Activated naive CD8-positive, alpha-beta T cell (primary cell): ENCODE measurements around the gene IL18RAP.

Experiments
- H3K27ac Mint-ChIP-seq: one replicate; pipeline ENCODE4 v1.8.0; 2021; ENCODE audit warnings: mixed read lengths
- H3K27me3 Mint-ChIP-seq: one replicate; pipeline ENCODE4 v1.8.0; 2021; ENCODE audit warnings: mixed read lengths
- H3K36me3 Mint-ChIP-seq: one replicate; pipeline ENCODE4 v1.8.0; 2021; ENCODE audit warnings: mixed read lengths
- H3K4me1 Mint-ChIP-seq: one replicate; pipeline ENCODE4 v1.8.0; 2021; ENCODE audit warnings: low read depth, mixed read lengths
- H3K4me3 Mint-ChIP-seq: one replicate; pipeline ENCODE4 v1.8.0; 2021; ENCODE audit warnings: mild to moderate bottlenecking, mixed read lengths
- H3K9me3 Mint-ChIP-seq: one replicate; pipeline ENCODE4 v1.8.0; 2021; ENCODE audit warnings: low read depth, mixed read lengths

IL18RAP gene

GRCh38 chr2:102422910-102423309 is at the start of gene IL18RAP:
TSS of gene IL18RAP (plus strand) at chr2:102423160. CDS start at chr2:102423278, 118 bp downstream.
- Mint-ChIP-seq H3K9me3 (no peaks in the 10 kb centered on the region), H3K4me3 (no peak within 1 kb of the TSS), H3K36me3 (peaks cover 11% of the 10 kb centered on the region), H3K4me1 (peaks cover 55% of the 10 kb centered on the region), H3K27me3 (no peaks in the 10 kb centered on the region), H3K27ac (no peak within 1 kb of the TSS)

DNA sequence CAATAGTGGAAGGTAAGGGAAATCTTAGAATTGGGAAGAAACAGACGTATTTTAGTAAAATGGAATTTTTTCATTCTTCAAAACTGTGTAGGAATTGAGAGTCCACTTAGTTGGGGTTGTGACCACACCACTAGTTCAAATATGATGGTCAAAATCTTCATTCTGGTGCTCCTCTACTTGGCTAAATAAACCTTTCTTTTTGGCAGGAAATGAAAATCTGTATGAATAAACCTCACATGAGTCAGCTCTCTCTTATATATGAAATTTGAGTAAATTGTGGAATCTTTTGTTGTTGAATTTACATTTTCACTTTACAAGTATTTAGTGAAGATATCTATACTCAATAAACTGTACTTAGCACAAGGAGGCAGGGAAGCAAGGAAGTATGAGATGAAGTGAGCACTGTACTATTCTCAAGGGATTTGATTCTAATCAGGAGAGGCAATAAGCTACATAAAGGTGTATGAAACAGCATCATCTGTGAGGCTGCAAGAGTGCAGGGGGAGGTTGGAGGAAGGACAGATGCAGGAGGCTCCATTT is 46.8 kb upstream of the IL18RAP start:
- Mint-ChIP-seq H3K4me1 (peaks cover 21% of the 10 kb centered on the region), H3K36me3 (peaks cover 25% of the 10 kb centered on the region), H3K9me3 (peaks cover 5% of the 10 kb centered on the region), H3K27ac (peak overlapping the region; percentile 51), H3K4me3 (no peak overlapping the region), H3K27me3 (no peaks in the 10 kb centered on the region)

- H3K4me1 Mint-ChIP-seq: no peaks in the 10 kb centered on the region
- H3K9me3 Mint-ChIP-seq: peaks cover 20% of the 10 kb centered on the region
- no peak overlapping the region for H3K27ac Mint-ChIP-seq
- H3K36me3 Mint-ChIP-seq: peaks cover 55% of the 10 kb centered on the region
- H3K4me3 Mint-ChIP-seq: no peak overlapping the region
- H3K27me3 Mint-ChIP-seq: no peaks in the 10 kb centered on the region
Observed at GRCh38 chr2:102383722-102384121, 39.2 kb upstream of the IL18RAP start.

DNA sequence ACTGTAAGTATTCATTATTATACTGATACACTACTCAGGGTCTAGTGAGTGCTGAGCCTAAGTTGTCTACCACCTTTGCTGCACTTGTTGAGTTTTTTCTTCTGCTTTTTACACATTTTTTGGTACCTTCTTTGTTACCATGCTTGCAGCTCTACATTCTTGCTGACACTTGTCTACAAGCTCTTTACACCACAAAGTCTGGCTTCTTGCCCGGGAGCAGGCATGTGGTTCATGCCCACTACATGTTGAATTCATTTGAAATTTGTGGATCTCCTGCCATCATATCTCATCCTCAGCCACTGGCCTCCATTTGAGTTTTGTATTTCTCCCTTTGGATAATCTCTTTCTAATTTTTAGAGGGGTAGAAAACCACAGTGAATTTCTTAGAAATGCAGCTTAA is 37.4 kb upstream of the IL18RAP start:
- Mint-ChIP-seq H3K4me3 (no peak overlapping the region), H3K27me3 (no peaks in the 10 kb centered on the region), H3K9me3 (peaks cover 20% of the 10 kb centered on the region), H3K27ac (no peak overlapping the region), H3K36me3 (peaks cover 48% of the 10 kb centered on the region), H3K4me1 (peaks cover 7% of the 10 kb centered on the region)

DNA sequence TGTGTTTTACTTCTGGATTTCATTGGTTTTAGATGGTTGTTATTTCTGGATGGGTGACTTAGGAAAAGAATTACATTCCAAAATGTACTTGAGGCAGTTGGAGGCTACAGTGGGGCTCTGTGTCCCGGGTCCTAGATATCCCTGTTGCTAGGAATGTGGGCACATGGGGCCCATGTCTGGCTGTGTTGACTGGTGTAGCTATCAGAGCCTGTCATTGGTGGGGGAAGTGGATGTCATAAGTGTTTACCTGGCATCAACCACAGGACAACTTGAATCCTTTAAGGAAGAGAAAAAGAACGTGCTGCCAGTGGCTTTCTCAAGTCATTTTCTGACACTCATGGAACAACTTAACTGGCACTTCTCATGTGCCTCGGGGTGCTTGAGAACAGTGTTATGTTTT is 37.0 kb upstream of the IL18RAP start:
- Mint-ChIP-seq H3K9me3 (peaks cover 20% of the 10 kb centered on the region), H3K36me3 (peaks cover 44% of the 10 kb centered on the region), H3K27me3 (no peaks in the 10 kb centered on the region), H3K4me3 (no peak overlapping the region), H3K27ac (no peak overlapping the region), H3K4me1 (peaks cover 9% of the 10 kb centered on the region)

DNA sequence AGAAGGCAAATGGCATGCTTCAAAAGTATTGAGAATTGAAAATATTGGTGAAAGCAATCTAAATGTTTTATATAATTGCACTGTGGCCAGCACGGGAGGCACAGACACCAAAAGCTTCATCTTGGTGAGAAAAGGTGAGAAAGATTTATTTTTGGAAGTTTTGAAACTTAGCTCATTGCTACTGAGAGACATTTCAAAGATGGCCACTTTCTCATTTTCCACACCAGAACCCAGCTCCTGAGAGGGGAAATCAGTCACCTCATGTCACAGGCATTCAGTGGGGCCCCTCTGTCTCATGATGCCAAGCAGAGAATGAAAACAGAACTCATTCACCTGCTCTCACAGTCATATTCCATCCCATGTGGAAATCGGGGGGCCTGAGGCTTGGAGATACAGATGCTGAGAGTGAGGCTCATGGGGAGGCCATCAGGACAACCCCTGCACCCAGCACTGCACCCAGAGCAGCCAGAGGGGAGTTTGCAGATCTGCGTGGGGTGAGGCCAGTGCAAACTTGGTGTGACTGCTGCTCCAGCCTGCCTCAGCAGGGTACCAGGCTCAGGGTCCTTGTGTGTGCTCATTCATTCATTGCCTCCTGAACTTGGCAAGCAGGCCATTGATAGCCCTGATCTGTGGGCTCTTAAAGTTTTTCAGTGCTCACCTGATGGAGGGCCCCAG is 36.0 kb upstream of the IL18RAP start:
- Mint-ChIP-seq H3K36me3 (peaks cover 37% of the 10 kb centered on the region), H3K27me3 (no peaks in the 10 kb centered on the region), H3K4me1 (peaks cover 19% of the 10 kb centered on the region), H3K27ac (no peak overlapping the region), H3K4me3 (no peak overlapping the region), H3K9me3 (peaks cover 20% of the 10 kb centered on the region)

DNA sequence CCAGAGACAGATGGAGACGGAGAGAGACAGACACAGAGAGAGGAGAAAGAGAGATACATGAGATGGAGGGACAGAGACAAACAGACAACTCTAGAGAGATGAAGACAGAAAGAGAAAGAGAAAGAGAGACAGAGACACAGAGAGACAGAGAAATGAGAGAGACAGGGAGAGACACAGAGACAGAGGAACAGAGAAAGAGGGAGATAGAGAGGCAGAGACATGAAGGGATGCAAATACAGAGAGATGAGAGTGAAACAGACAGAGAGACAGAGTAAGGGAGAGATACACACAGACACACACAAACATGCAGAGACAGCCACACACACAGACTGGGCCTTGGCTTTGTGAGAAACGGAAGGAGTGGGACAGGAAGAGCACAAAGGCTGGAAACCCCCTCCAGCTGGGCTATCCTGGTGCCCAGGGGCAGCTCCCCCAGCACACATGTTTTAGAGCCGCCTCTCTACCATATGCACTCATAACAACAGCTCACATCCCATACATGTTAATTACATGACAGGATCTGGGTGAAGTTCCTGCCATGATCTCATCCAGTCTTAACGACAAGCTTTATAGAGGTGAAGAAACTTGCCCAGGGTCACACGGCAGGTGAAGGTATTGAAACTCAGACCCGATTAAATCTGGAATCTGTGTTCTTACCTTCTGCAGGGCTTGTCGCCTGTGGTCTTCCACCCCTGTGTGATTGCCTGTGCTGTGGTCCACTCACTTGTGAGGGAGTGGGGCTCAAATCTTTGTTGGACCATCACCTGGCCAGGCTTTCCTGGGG is 35.0 kb upstream of the IL18RAP start:
- peaks cover 23% of the 10 kb centered on the region for H3K4me1 Mint-ChIP-seq
- no peak overlapping the region for H3K4me3 Mint-ChIP-seq
- H3K27ac Mint-ChIP-seq: no peak overlapping the region
- peaks cover 17% of the 10 kb centered on the region for H3K9me3 Mint-ChIP-seq
- peaks cover 31% of the 10 kb centered on the region for H3K36me3 Mint-ChIP-seq
- H3K27me3 Mint-ChIP-seq: no peaks in the 10 kb centered on the region

DNA sequence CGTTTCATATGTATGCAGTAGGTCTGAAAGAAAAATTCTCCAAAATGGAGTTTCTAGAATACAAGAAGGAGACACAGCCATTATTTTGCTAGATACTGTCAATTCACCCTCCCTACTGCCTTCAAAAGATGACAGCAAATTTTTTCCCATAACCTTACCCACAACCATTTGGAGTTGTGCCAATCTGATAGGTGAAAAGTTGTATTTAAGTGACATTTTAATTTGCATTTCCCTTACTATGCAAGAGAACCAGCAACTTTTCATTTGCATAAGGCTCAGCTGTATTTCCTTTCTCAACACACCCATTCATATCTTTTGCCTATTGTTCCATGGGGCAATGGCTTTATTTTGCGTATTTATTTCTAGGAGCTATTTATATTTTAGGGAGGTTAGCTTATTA is 31.4 kb upstream of the IL18RAP start:
- Mint-ChIP-seq H3K9me3 (no peaks in the 10 kb centered on the region), H3K4me3 (no peak overlapping the region), H3K27me3 (no peaks in the 10 kb centered on the region), H3K36me3 (peaks cover 9% of the 10 kb centered on the region), H3K27ac (peak overlapping the region; percentile 31), H3K4me1 (peaks cover 23% of the 10 kb centered on the region)

GRCh38 chr2:102392096-102392495 is 30.9 kb upstream of the IL18RAP start:
- Mint-ChIP-seq H3K4me3 (no peak overlapping the region), H3K27ac (peak overlapping the region; percentile 17), H3K9me3 (no peaks in the 10 kb centered on the region), H3K4me1 (peaks cover 23% of the 10 kb centered on the region), H3K27me3 (no peaks in the 10 kb centered on the region), H3K36me3 (peaks cover 9% of the 10 kb centered on the region)

- Mint-ChIP-seq H3K27ac (no peak overlapping the region), H3K4me3 (no peak overlapping the region), H3K27me3 (no peaks in the 10 kb centered on the region), H3K4me1 (peaks cover 23% of the 10 kb centered on the region), H3K9me3 (no peaks in the 10 kb centered on the region), H3K36me3 (peaks cover 7% of the 10 kb centered on the region)
Observed at GRCh38 chr2:102392942-102393341, 30.0 kb upstream of the IL18RAP start.

DNA sequence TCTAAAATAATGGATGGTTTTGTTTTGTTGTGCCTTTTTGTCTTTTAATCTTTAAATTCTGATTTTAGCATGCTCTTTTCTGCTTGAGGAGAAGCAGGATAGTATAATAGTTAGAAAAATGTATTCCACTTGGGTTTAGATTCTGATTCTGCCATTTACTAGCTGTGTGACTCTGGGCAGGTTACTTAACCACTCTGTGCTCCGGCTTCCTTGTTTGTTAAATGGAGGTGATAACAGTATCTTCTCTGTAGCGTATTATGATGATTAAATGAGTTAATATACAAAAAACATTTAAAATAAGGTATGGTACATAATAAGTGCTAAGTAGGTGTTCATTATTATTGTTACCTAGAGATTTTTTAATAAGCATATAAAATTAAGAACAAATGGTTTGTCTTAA is 26.9 kb upstream of the IL18RAP start:
- Mint-ChIP-seq H3K27ac (no peak overlapping the region), H3K9me3 (no peaks in the 10 kb centered on the region), H3K4me1 (peaks cover 22% of the 10 kb centered on the region), H3K36me3 (peaks cover 4% of the 10 kb centered on the region), H3K4me3 (no peak overlapping the region), H3K27me3 (no peaks in the 10 kb centered on the region)

- H3K36me3 Mint-ChIP-seq: peaks cover 4% of the 10 kb centered on the region
- H3K4me3 Mint-ChIP-seq: no peak overlapping the region
- no peak overlapping the region for H3K27ac Mint-ChIP-seq
- no peaks in the 10 kb centered on the region for H3K9me3 Mint-ChIP-seq
- no peaks in the 10 kb centered on the region for H3K27me3 Mint-ChIP-seq
- H3K4me1 Mint-ChIP-seq: peaks cover 19% of the 10 kb centered on the region
Observed at GRCh38 chr2:102397209-102397608, 25.8 kb upstream of the IL18RAP start.

GRCh38 chr2:102399499-102400141 is 23.3 kb upstream of the IL18RAP start:
- Mint-ChIP-seq H3K9me3 (no peaks in the 10 kb centered on the region), H3K36me3 (no peaks in the 10 kb centered on the region), H3K4me1 (peaks cover 17% of the 10 kb centered on the region), H3K27me3 (no peaks in the 10 kb centered on the region), H3K4me3 (no peak overlapping the region), H3K27ac (no peak overlapping the region)

GRCh38 chr2:102401456-102401855 is 21.5 kb upstream of the IL18RAP start:
- Mint-ChIP-seq H3K27me3 (no peaks in the 10 kb centered on the region), H3K4me3 (no peak overlapping the region), H3K9me3 (no peaks in the 10 kb centered on the region), H3K36me3 (no peaks in the 10 kb centered on the region), H3K27ac (no peak overlapping the region), H3K4me1 (peaks cover 17% of the 10 kb centered on the region)

GRCh38 chr2:102401865-102402264 is 21.1 kb upstream of the IL18RAP start:
- Mint-ChIP-seq H3K4me3 (no peak overlapping the region), H3K27me3 (no peaks in the 10 kb centered on the region), H3K36me3 (no peaks in the 10 kb centered on the region), H3K4me1 (peaks cover 17% of the 10 kb centered on the region), H3K27ac (no peak overlapping the region), H3K9me3 (no peaks in the 10 kb centered on the region)
